Activated CD4-positive, alpha-beta T cell treated with anti-CD3 and anti-CD28 coated beads, Interleukin-2, amount 50 U/mL, for 1 hour (primary cell): ENCODE results near the gene AVP.
"Not testable (repeated sequence)": the region's sequence is repeated elsewhere in the genome, so short reads cannot be mapped to it uniquely, and the experiment has no call there.

Experiments used
- DNase-seq: peaks from one replicate; pipeline ENCODE4 v3.0.0-alpha.2; 2020

Gene AVP

GRCh38 chr20:3082955-3083952 is 1.3 kb downstream of the AVP start:
- DNase-seq = no peak

GRCh38 chr20:3082306-3082951 is 2.1 kb downstream of the AVP start:
- no peak for DNase-seq

GRCh38 chr20:3081641-3082040 is 2.9 kb downstream of the AVP start:
- DNase-seq = no peak

GRCh38 chr20:3080939-3081388 is 3.6 kb downstream of the AVP start:
- no peak for DNase-seq

- DNase-seq = no peak
Observed at GRCh38 chr20:3077618-3078134, 6.8 kb downstream of the AVP start.

- not testable (repeated sequence) for DNase-seq
Observed at GRCh38 chr20:3075315-3075714, 9.2 kb downstream of the AVP start.

- DNase-seq = no peak
Observed at GRCh38 chr20:3074812-3075211, 9.7 kb downstream of the AVP start.

- DNase-seq = not testable (repeated sequence)
Observed at GRCh38 chr20:3073251-3073643, 11.3 kb downstream of the AVP start.

- DNase-seq = no peak
Observed at GRCh38 chr20:3072530-3073250, 11.8 kb downstream of the AVP start.

- peak; percentile 78 for DNase-seq
Observed at GRCh38 chr20:3071610-3072529, 12.7 kb downstream of the AVP start, which contains the start of gene OXT. Gene OXT, plus strand, starts transcription at chr20:3071620. Its CDS starts 36 bp downstream, at chr20:3071656.

GRCh38 chr20:3071266-3071609 is 13.3 kb downstream of the AVP start:
- DNase-seq = no peak

- DNase-seq = no peak
Observed at GRCh38 chr20:3070725-3071124, 13.8 kb downstream of the AVP start.

- DNase-seq = peak; percentile 40
Observed at GRCh38 chr20:3068986-3069900, 15.3 kb downstream of the AVP start.

GRCh38 chr20:3068075-3068474 is 16.4 kb downstream of the AVP start:
- no peak for DNase-seq

GRCh38 chr20:3067139-3068014 is 17.1 kb downstream of the AVP start:
- DNase-seq = no peak

GRCh38 chr20:3064119-3064518 is 20.4 kb downstream of the AVP start:
- DNase-seq = not testable (repeated sequence)

- no peak for DNase-seq
Observed at GRCh38 chr20:3059489-3059888, 25.0 kb downstream of the AVP start.

GRCh38 chr20:3051385-3052019 is 33.0 kb downstream of the AVP start:
- DNase-seq = no peak
